ENCODE data around the gene PDE6C. TPM values are rescaled to one million over a fixed set of nuclear protein-coding genes. Genes with fewer than 3 reads are reported as not detected.

Gene PDE6C
- total RNA-seq, 2 experiments from 2014 or later = not detected

- H3K9me3 Mint-ChIP-seq = no peaks in the 10 kb centered on the region
- no peak overlapping the region for H3K4me3 Mint-ChIP-seq
- CTCF ChIA-PET = no interaction called here
- peaks cover 3% of the 10 kb centered on the region for H3K4me1 Mint-ChIP-seq
- peaks cover 39% of the 10 kb centered on the region for H3K27me3 Mint-ChIP-seq
- H3K27ac Mint-ChIP-seq = no peak overlapping the region
- H3K36me3 Mint-ChIP-seq (ENCODE audit: low read depth) = no peaks in the 10 kb centered on the region
- POLR2A ChIA-PET = no interaction called here
- DNase-seq = no peak
Observed at GRCh38 chr10:93598157-93598556, 14.2 kb upstream of the PDE6C start.

GRCh38 chr10:93599335-93599734 lies 13.0 kb upstream of the PDE6C start:
- CTCF ChIA-PET = interaction anchor here (0.8 kb wide), 1 partner anchor 46 kb away, joined by 4 read pairs; no protein-coding TSS in a partner anchor

GRCh38 chr10:93599778-93600177 lies 12.6 kb upstream of the PDE6C start:
- no peak overlapping the region for H3K27ac Mint-ChIP-seq
- H3K9me3 Mint-ChIP-seq = no peaks in the 10 kb centered on the region
- peaks cover 3% of the 10 kb centered on the region for H3K4me1 Mint-ChIP-seq
- CTCF ChIA-PET = no interaction called here
- POLR2A ChIA-PET = no interaction called here
- DNase-seq = no peak
- no peaks in the 10 kb centered on the region for H3K36me3 Mint-ChIP-seq (ENCODE audit: low read depth)
- H3K27me3 Mint-ChIP-seq = peaks cover 47% of the 10 kb centered on the region
- H3K4me3 Mint-ChIP-seq = no peak overlapping the region

More at GRCh38 chr10:93599335-93599734, 13.0 kb upstream of the PDE6C start:
- H3K9me3 Mint-ChIP-seq = no peaks in the 10 kb centered on the region
- no peak overlapping the region for H3K27ac Mint-ChIP-seq
- DNase-seq = no peak
- peaks cover 47% of the 10 kb centered on the region for H3K27me3 Mint-ChIP-seq
- POLR2A ChIA-PET = no interaction called here
- no peaks in the 10 kb centered on the region for H3K36me3 Mint-ChIP-seq (ENCODE audit: low read depth)
- H3K4me3 Mint-ChIP-seq = no peak overlapping the region
- peaks cover 3% of the 10 kb centered on the region for H3K4me1 Mint-ChIP-seq

- Mint-ChIP-seq H3K4me1 (peaks cover 3% of the 10 kb centered on the region), H3K9me3 (no peaks in the 10 kb centered on the region), H3K27me3 (peaks cover 47% of the 10 kb centered on the region), H3K4me3 (no peak overlapping the region), H3K27ac (no peak overlapping the region), H3K36me3 (ENCODE audit: low read depth) (no peaks in the 10 kb centered on the region)
- POLR2A ChIA-PET = no interaction called here
- CTCF ChIA-PET = no interaction called here
- no peak for DNase-seq
Observed at GRCh38 chr10:93600446-93601145, 11.7 kb upstream of the PDE6C start.

- Mint-ChIP-seq H3K27me3 (peaks cover 52% of the 10 kb centered on the region), H3K36me3 (ENCODE audit: low read depth) (no peaks in the 10 kb centered on the region), H3K4me1 (peaks cover 3% of the 10 kb centered on the region), H3K9me3 (no peaks in the 10 kb centered on the region), H3K4me3 (no peak within 1 kb of the TSS), H3K27ac (no peak within 1 kb of the TSS)
- ChIA-PET POLR2A (no interaction called here), CTCF (no interaction called here)
- DNase-seq = no peak
Observed at GRCh38 chr10:93601146-93601773, 11.1 kb upstream of the PDE6C start, which contains the start of gene RBP4. TSS of gene RBP4 (minus strand) at chr10:93601235. CDS start at chr10:93601028, 207 bp downstream.

GRCh38 chr10:93601774-93602162 lies 10.6 kb upstream of the PDE6C start:
- H3K27me3 Mint-ChIP-seq = peaks cover 55% of the 10 kb centered on the region

GRCh38 chr10:93603023-93603422 lies 9.3 kb upstream of the PDE6C start:
- no peak overlapping the region for H3K4me3 Mint-ChIP-seq
- POLR2A ChIA-PET = no interaction called here
- no peaks in the 10 kb centered on the region for H3K36me3 Mint-ChIP-seq (ENCODE audit: low read depth)
- H3K4me1 Mint-ChIP-seq = peaks cover 3% of the 10 kb centered on the region
- peaks cover 59% of the 10 kb centered on the region for H3K27me3 Mint-ChIP-seq
- no peak for DNase-seq
- H3K27ac Mint-ChIP-seq = no peak overlapping the region
- no peaks in the 10 kb centered on the region for H3K9me3 Mint-ChIP-seq
- CTCF ChIA-PET = no interaction called here

More at GRCh38 chr10:93601774-93602162, 10.6 kb upstream of the PDE6C start:
- ChIA-PET CTCF (no interaction called here), POLR2A (no interaction called here)
- H3K4me3 Mint-ChIP-seq = no peak overlapping the region
- no peaks in the 10 kb centered on the region for H3K36me3 Mint-ChIP-seq (ENCODE audit: low read depth)
- no peak overlapping the region for H3K27ac Mint-ChIP-seq
- H3K4me1 Mint-ChIP-seq = peaks cover 3% of the 10 kb centered on the region
- H3K9me3 Mint-ChIP-seq = no peaks in the 10 kb centered on the region
- no peak for DNase-seq

GRCh38 chr10:93604146-93604545 lies 8.2 kb upstream of the PDE6C start:
- Mint-ChIP-seq H3K4me3 (no peak overlapping the region), H3K4me1 (peaks cover 3% of the 10 kb centered on the region), H3K27ac (no peak overlapping the region), H3K36me3 (ENCODE audit: low read depth) (no peaks in the 10 kb centered on the region), H3K9me3 (no peaks in the 10 kb centered on the region), H3K27me3 (peaks cover 54% of the 10 kb centered on the region)
- no peak for DNase-seq
- CTCF ChIA-PET = no interaction called here
- POLR2A ChIA-PET = no interaction called here

GRCh38 chr10:93608421-93608820 lies 3.9 kb upstream of the PDE6C start:
- Mint-ChIP-seq H3K9me3 (no peaks in the 10 kb centered on the region), H3K27me3 (peaks cover 19% of the 10 kb centered on the region), H3K4me1 (no peaks in the 10 kb centered on the region), H3K4me3 (no peak overlapping the region), H3K27ac (no peak overlapping the region), H3K36me3 (ENCODE audit: low read depth) (no peaks in the 10 kb centered on the region)
- DNase-seq = no peak
- POLR2A ChIA-PET = no interaction called here
- CTCF ChIA-PET = no interaction called here

GRCh38 chr10:93613126-93613525 lies 789 bp downstream of the PDE6C start:
- Mint-ChIP-seq H3K27ac (no peak overlapping the region), H3K4me1 (no peaks in the 10 kb centered on the region), H3K36me3 (ENCODE audit: low read depth) (no peaks in the 10 kb centered on the region), H3K4me3 (no peak overlapping the region), H3K9me3 (no peaks in the 10 kb centered on the region), H3K27me3 (peaks cover 3% of the 10 kb centered on the region)
- ChIA-PET CTCF (no interaction called here), POLR2A (no interaction called here)
- no peak for DNase-seq

- peaks cover 5% of the 10 kb centered on the region for H3K27me3 Mint-ChIP-seq
- no peak overlapping the region for H3K4me3 Mint-ChIP-seq
- no peak for DNase-seq
- ChIA-PET POLR2A (no interaction called here), CTCF (no interaction called here)
- H3K4me1 Mint-ChIP-seq = no peaks in the 10 kb centered on the region
- H3K9me3 Mint-ChIP-seq = no peaks in the 10 kb centered on the region
- H3K27ac Mint-ChIP-seq = no peak overlapping the region
- no peaks in the 10 kb centered on the region for H3K36me3 Mint-ChIP-seq (ENCODE audit: low read depth)
Observed at GRCh38 chr10:93614101-93614825, 1.9 kb downstream of the PDE6C start.

- Mint-ChIP-seq H3K27ac (no peak overlapping the region), H3K36me3 (ENCODE audit: low read depth) (no peaks in the 10 kb centered on the region), H3K27me3 (peaks cover 11% of the 10 kb centered on the region), H3K4me3 (no peak overlapping the region), H3K9me3 (no peaks in the 10 kb centered on the region), H3K4me1 (no peaks in the 10 kb centered on the region)
- ChIA-PET CTCF (no interaction called here), POLR2A (no interaction called here)
- DNase-seq = no peak
Observed at GRCh38 chr10:93615576-93616235, 3.4 kb downstream of the PDE6C start.

GRCh38 chr10:93620925-93621324 lies 8.6 kb downstream of the PDE6C start:
- H3K27me3 Mint-ChIP-seq = peaks cover 17% of the 10 kb centered on the region
- H3K4me1 Mint-ChIP-seq = no peaks in the 10 kb centered on the region
- no peaks in the 10 kb centered on the region for H3K36me3 Mint-ChIP-seq (ENCODE audit: low read depth)
- H3K9me3 Mint-ChIP-seq = no peaks in the 10 kb centered on the region
- no peak overlapping the region for H3K4me3 Mint-ChIP-seq
- H3K27ac Mint-ChIP-seq = no peak overlapping the region
- no peak for DNase-seq
- CTCF ChIA-PET = no interaction called here
- POLR2A ChIA-PET = no interaction called here
